OCI-LY1 (cell line): ENCODE data around the gene DCTN5.

Experiments
- H2AFZ ChIP-seq: fragments of 200-600 bp; sonication (generic), shearing (Covaris generic); 2 replicates; pipeline ENCODE4 v1.6.0; 2014; ENCODE audit warnings: antibody characterized with exemption, mild to moderate bottlenecking, low read length
- H3F3A ChIP-seq: fragments of 200-600 bp; sonication (generic), shearing (Covaris generic); 2 replicates; pipeline ENCODE4 v1.6.0; 2014; ENCODE audit warnings: mild to moderate bottlenecking, antibody characterized with exemption, low read length, moderate library complexity; ENCODE audit not compliant: insufficient read depth
- H3K27ac ChIP-seq: fragments of 200-600 bp; sonication (generic); 2 replicates; pipeline ENCODE4 v1.5.1; 2014; ENCODE audit warnings: low read length, mixed run types, mild to moderate bottlenecking, low read depth; ENCODE audit not compliant: poor library complexity, severe bottlenecking
- H3K27me3 ChIP-seq: fragments of 200-600 bp; sonication (generic); 2 replicates; pipeline ENCODE4 v1.6.0; 2014; ENCODE audit warnings: antibody characterized with exemption, mild to moderate bottlenecking, low read length, moderate library complexity; ENCODE audit not compliant: insufficient read depth
- H3K36me3 ChIP-seq: fragments of 200-600 bp; sonication (generic); 2 replicates; pipeline ENCODE4 v1.6.1; 2014; ENCODE audit warnings: mild to moderate bottlenecking, antibody characterized with exemption, low read length, moderate library complexity, mixed read lengths; ENCODE audit not compliant: insufficient read depth
- H3K4me1 ChIP-seq: fragments of 200-600 bp; sonication (generic); 2 replicates; pipeline ENCODE4 v1.5.1; 2014; ENCODE audit warnings: mild to moderate bottlenecking, low read length, moderate library complexity; ENCODE audit not compliant: insufficient read depth, severe bottlenecking
- H3K4me2 ChIP-seq: fragments of 200-600 bp; sonication (generic), shearing (Covaris generic); 2 replicates; pipeline ENCODE4 v1.6.1; 2014; ENCODE audit warnings: low read length
- H3K4me3 ChIP-seq: fragments of 200-600 bp; sonication (generic); 2 replicates; pipeline ENCODE4 v1.5.1; 2014; ENCODE audit warnings: low read length, low read depth, mild to moderate bottlenecking, mixed read lengths; ENCODE audit not compliant: poor library complexity, severe bottlenecking
- H3K79me2 ChIP-seq: fragments of 200-600 bp; shearing (Covaris generic); 2 replicates; pipeline ENCODE4 v1.6.1; 2016; ENCODE audit warnings: mixed run types, low read length, mixed read lengths; ENCODE audit not compliant: insufficient read depth
- H3K9ac ChIP-seq: fragments of 200-600 bp; sonication (generic), shearing (Covaris generic); 2 replicates; pipeline ENCODE4 v1.6.1; 2014; ENCODE audit warnings: mild to moderate bottlenecking, low read length, mixed read lengths
- H3K9me2 ChIP-seq: fragments of 200-600 bp; sonication (generic), shearing (Covaris generic); 2 replicates; pipeline ENCODE4 v1.6.1; 2014; ENCODE audit warnings: low read depth, mild to moderate bottlenecking, low read length, mixed read lengths
- H3K9me3 ChIP-seq: fragments of 200-600 bp; shearing (Covaris generic); 2 replicates; pipeline ENCODE4 v1.6.1; 2014; ENCODE audit warnings: low read length, mixed read lengths
- H4K20me1 ChIP-seq: fragments of 200-600 bp; sonication (generic), shearing (Covaris generic); 2 replicates; pipeline ENCODE4 v1.6.0; 2016; ENCODE audit warnings: mild to moderate bottlenecking, low read length; ENCODE audit not compliant: insufficient read depth
- CTCF ChIP-seq: fragments of 200-600 bp; sonication (generic), shearing (Covaris generic); IDR thresholded peaks from 2 replicates; pipeline ENCODE4 v1.5.1; 2017; ENCODE audit warnings: mild to moderate bottlenecking, antibody characterized with exemption, low read length, moderate library complexity, mixed read lengths
- EZH2 ChIP-seq: fragments of 200-600 bp; sonication (generic), shearing (Covaris generic); IDR thresholded peaks from 2 replicates; pipeline ENCODE4 v1.8.0; 2017; ENCODE audit warnings: borderline replicate concordance, mixed run types, mild to moderate bottlenecking, antibody characterized with exemption, low read length, moderate library complexity, mixed read lengths

DCTN5 gene

DNA sequence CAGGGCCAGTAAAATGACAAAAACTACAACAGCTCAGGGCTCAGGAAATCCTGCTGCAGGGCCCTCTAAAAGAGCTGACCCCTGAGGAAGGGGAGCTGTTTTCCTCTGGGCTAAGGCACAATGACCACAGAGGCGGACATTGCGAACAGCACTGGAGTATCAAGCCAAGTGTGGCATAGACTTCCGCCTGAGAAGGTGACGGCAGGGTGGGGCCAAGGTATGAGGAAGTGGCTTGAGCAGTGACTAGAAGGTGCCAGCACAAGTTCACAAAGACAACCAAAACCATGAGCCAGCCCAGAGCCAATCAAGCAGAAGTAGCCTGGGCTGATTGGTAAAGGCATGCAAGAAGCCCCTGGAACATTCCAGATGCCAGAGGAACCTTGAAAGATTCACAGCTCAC, 57.8 kb downstream of the DCTN5 start:
- Histone ChIP-seq H3K9me3 (no peaks in the 10 kb centered on the region), H4K20me1 (no peaks in the 10 kb centered on the region), H3K79me2 (no peaks in the 10 kb centered on the region), H3K9me2 (no peaks in the 10 kb centered on the region), H3K4me1 (peaks cover 32% of the 10 kb centered on the region), H3K27me3 (peaks cover 6% of the 10 kb centered on the region; the same call in 1 of the 2 replicates), H3K4me3 (peak overlapping the region; percentile 30), H3K4me2 (peak overlapping the region; percentile 58), H3K36me3 (no peaks in the 10 kb centered on the region), H3K9ac (peak overlapping the region; percentile 33; the same call in 1 of the 2 replicates), H3F3A (no peaks in the 10 kb centered on the region), H3K27ac (peak overlapping the region; percentile 6), H2AFZ (peak overlapping the region; percentile 68; the same call in 1 of the 2 replicates)
- no peak for TF ChIP-seq EZH2
- TF ChIP-seq CTCF, result no peak

- Histone ChIP-seq H3K9me3 (no peaks in the 10 kb centered on the region), H3K4me2 (no peak overlapping the region), H3K36me3 (no peaks in the 10 kb centered on the region), H3F3A (no peaks in the 10 kb centered on the region), H2AFZ (no peak overlapping the region), H4K20me1 (no peaks in the 10 kb centered on the region), H3K79me2 (no peaks in the 10 kb centered on the region), H3K4me1 (peaks cover 22% of the 10 kb centered on the region), H3K9me2 (no peaks in the 10 kb centered on the region), H3K4me3 (no peak overlapping the region), H3K9ac (no peak overlapping the region), H3K27me3 (peaks cover 6% of the 10 kb centered on the region; the same call in 1 of the 2 replicates), H3K27ac (no peak overlapping the region)
- TF ChIP-seq EZH2, result no peak
- no peak for TF ChIP-seq CTCF
Measured at GRCh38 chr16:23700093-23700492, 58.8 kb downstream of the DCTN5 start.

- no peak for TF ChIP-seq EZH2
- no peak for TF ChIP-seq CTCF
- Histone ChIP-seq H3K4me3 (no peak overlapping the region), H3K4me1 (peaks cover 18% of the 10 kb centered on the region), H3K9ac (no peak overlapping the region), H3K36me3 (no peaks in the 10 kb centered on the region), H4K20me1 (no peaks in the 10 kb centered on the region), H3F3A (no peaks in the 10 kb centered on the region), H3K9me2 (no peaks in the 10 kb centered on the region), H3K79me2 (no peaks in the 10 kb centered on the region), H3K4me2 (no peak overlapping the region), H3K27ac (no peak overlapping the region), H3K27me3 (peaks cover 6% of the 10 kb centered on the region; the same call in 1 of the 2 replicates), H2AFZ (no peak overlapping the region), H3K9me3 (no peaks in the 10 kb centered on the region)
Measured at GRCh38 chr16:23700509-23700908, 59.2 kb downstream of the DCTN5 start.
